Measurements from ENCODE around the gene DMRTA2.
"Not testable (repeated sequence)": the region's sequence is repeated elsewhere in the genome, so short reads cannot be mapped to it uniquely, and the experiment has no call there.

Gene DMRTA2

DNA sequence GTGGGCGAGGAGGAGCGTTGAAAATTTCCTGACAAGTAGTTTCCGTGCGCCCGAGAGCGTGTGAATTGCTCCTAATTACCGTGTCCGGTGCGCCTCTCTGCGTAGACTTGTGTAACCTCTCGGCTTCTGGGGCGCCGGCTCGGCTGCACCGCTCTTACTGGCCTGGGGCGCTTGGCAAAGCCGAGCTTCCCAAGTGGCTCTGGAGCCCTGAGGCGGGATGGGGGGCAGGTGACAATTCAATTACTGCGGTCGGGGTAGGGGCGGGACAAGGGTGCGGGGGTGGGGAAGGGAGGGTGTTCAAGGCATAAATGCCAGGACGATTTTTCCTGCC, 392 bp upstream of the DMRTA2 start:
- peak; percentile 92 for DNase-seq

DNA sequence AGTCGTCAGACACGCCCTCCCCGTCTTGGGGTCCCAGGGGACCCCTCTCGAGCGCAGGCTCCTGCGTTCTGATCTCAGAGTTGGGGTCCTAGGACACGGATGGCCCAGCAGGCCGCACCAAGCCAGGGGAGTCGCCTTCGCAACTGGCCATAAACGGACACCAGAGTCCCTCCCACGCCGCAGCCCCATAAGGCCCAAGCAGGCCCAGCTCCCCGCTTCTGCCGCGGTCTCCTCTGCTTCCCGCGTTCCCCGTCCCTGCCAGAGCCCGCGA, 633 bp downstream of the DMRTA2 start:
- DNase-seq = no peak

DNA sequence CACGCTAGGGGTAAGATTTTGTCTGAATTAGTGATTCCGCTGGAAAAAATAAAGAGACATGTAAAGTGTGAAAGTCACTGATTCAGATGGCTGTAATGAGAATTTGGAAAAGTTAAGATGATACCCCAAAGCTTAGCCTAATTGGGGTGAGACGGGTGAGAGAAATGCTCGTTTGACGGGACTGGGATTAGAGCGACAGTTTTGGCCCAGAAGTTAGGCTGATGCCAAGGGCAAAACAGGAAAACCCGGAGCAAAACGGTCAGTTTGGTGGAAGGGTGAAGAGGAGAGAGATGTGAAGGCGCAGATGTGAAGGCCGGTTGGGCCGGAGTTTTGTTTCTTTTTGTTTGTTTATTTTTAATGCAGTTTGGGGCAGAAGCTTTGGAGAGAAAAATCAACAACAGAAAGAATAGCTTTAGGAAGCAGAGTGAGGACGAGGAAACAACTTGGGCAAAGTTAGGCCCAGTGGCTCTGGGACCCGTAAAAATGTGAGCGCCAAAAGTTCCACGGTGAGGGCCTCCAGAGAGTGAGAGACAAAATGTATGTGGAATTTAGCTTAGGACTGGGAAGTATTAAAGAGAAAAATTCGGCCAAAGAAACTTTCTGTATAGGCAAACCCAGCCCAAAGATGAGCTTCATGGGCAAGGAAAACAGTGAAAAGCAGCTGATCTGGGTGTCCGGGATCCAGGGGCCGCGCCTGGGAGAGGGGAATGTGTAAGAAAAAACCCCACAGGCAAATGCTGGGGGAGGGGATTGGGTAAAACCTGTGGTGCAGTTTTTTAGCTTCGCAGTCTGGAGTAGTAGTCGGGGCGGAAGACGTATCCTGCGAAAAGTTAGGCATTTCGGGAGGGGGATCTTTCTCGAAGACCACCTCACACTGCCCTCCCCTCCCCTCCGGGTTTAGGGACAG, 1.2 kb downstream of the DMRTA2 start:
- peak; percentile 45 for DNase-seq

DNA sequence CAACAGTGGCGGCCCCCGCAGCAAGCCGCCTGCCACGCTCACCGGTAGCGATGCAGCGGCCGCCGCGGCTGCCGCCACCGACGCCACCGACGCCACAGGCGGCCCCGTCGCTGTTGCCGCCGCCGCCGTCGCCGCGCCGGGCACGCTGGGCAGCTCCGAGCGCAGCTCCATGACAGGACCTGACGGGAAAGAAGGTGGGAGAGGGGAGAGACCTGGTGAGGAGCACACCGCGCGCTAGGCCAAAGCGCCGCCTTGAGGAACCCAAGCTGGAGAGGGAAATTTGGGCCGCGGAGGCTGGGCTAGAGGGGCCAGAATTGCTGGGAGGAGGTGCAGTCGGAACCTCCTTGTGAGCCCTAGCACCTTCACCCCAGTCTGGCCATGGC, 1.9 kb downstream of the DMRTA2 start:
- DNase-seq = no peak

DNA sequence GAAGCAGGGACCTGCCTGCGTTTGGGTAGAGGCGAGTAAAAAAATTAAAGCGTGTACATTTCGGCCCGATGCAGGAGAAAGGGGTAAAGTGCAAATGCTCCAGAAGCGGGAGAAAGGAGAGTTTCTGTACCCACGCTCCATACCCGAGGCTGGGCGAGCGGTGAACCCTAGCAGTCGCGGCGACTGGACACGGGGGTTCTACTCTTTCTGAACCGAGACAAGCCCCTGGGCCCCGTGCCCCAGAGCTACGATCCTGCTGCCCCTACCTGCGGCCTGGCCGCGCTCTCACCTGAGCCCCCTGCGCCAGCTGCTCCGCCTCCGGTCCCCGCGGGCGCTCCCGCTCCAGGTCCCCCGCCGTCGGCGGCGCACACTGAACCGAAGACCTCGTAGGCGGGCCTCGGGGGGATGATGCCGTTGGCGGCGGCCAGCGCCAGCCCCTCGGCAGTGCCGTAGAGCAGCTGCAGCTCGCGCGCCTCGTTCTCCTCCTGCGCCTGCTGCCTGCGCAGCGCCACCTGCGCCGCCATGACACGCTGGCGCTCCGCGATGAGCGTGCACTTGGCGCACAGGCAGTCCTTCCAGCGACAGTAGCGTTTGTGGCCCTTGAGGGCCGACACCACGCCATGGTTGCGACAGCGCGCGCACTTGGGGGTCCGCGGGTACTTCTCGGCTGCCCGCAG, 2.4 kb downstream of the DMRTA2 start:
- peak; percentile 84 for DNase-seq

DNA sequence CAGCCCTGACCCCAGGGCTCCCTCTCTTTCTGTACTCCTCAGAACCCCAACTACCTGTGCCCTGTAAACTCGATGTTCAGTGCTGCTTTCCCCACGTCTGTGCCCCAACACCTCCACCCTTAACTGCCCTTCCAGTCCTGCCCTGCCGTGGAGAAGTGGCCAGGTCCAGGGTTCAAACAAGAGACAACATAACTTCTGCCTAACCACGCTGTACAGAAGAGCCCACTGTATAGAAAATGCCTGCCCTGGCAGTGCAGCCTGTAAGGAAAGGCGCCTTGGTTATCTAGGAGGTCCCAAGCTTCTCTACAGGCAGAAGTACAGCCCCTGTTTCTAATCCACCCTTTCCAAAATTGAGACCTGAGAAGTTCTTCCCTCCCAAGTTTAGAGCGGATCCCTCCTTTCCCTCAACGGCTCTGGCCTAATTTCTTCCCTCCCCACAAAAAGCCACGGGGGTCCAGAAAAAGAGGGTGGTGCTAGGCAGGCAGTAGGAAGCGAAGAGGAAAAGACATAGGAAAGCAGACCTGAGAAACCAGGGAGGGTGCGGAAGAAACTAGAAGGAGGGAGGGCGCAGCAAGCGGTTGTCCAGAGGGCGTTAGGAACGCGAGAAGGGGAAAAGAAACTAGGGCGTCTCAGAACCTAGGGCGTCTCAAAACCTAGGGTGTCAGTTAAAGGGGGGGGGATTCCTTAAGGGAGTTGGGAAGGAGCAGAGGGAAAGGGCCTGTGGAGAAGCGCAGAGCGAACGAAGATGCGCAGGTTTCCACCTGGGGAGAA, 3.2 kb downstream of the DMRTA2 start:
- DNase-seq = peak; percentile 53

DNA sequence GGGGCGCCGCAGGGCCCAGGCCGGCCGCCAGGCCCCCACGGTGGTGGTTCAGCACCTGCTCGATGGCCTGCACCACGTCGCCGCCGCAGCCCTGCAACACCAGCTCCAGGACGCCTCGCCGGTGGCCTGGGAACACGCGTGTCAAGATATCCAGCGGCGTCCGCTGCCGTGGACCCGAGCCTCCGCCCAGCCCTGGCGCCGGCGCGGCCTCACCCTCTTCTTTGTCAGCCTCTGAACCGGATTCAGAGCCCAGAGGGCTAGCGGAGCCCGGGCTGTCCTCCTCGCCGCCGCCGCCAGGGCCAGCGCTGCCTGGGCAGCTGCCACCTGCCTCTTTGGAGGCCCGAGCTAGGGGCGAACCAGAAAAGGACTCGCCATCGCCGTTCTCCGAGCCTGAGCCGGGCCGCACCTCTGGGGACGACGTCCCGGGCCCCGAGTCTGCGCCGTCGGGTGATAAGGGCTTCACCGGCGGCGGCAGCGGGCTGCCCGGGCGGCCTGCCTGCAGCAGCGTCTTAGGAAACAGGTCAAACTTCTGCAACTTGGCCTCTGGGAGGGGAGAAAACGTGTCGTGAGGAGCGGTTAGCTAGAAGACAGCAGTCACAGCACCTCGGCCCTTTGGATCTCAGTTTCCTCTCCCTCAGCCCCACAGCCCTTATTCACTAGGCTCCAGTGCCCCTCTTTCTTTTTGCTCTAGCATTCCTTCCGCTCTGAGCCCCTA, 3.9 kb downstream of the DMRTA2 start:
- peak; percentile 89 for DNase-seq

DNA sequence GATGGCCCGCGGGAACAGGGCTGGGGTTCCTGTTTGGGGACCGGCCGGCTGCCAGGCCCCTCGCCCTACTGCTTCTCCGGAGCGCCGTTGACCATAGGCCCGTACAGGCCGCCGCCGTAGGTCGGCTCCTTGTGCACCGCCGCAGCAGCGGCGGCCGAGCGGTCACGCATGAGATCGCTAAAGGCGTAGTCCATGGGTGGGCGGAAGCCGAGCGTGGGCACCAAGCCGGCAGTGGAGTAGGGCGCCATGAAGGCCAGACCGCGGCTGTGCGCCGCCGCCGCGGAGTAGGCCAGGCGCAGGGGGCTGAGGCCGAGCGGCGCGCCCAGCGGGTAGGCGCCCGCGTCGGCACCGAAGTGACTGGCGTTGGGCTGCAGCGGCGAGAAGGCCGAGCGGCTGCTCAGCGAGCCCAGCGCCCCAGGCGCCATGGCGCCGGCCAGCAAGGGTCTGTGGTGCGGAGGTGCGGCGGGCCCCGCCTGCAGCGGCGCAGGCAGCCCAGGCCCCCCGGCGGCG, 4.6 kb downstream of the DMRTA2 start:
- peak; percentile 76 for DNase-seq

DNA sequence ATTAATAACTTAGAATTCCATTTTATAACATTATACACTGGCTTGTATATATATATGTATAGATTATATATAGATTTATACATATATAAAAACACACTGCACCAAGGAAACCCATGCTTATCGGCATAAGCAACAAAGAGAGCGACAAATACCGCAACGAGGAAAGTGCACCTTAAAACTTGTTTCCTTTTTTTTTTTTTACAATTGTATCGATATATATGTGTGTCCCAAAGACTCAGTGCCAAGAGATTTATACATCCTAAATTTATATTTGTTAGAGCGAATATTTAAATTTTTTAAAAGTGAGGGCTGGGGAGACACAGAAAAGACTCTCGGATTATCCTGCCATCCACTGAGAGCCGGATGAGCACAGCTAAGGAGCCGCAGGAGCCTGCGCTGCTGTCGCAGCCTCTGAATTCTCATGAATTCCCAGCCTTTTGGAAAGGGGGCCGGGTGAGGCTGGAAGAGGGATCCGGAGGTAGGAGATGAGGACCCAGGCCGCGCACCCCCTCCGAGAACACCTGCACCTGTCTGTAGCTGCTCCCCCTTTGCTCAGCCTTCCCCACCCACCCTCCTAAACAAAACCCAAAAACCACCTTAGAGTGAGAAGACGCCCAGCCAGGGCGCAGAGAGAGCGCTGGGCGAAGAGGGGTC, 5.2 kb downstream of the DMRTA2 start:
- peak; percentile 59 for DNase-seq

DNA sequence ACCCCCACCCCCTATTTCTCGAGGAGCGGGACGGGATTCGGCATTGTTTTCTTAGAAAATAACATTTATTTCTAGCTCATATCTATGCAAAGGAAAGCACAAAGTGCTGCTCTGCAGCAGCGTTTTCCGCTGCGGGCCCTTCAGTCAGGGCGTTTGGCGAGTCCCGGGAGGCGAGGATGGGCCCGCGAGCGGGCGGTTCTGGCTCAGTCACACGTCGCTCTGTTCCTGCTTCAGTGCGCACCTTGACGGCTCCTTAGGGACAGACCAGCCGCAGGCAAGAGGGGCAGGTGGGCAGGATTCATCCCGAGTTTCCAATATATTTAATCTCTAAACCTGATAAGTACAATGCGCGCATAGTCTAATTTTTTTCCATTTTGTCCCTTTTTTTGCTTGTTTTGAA, 5.7 kb downstream of the DMRTA2 start:
- DNase-seq = peak; percentile 55

DNA sequence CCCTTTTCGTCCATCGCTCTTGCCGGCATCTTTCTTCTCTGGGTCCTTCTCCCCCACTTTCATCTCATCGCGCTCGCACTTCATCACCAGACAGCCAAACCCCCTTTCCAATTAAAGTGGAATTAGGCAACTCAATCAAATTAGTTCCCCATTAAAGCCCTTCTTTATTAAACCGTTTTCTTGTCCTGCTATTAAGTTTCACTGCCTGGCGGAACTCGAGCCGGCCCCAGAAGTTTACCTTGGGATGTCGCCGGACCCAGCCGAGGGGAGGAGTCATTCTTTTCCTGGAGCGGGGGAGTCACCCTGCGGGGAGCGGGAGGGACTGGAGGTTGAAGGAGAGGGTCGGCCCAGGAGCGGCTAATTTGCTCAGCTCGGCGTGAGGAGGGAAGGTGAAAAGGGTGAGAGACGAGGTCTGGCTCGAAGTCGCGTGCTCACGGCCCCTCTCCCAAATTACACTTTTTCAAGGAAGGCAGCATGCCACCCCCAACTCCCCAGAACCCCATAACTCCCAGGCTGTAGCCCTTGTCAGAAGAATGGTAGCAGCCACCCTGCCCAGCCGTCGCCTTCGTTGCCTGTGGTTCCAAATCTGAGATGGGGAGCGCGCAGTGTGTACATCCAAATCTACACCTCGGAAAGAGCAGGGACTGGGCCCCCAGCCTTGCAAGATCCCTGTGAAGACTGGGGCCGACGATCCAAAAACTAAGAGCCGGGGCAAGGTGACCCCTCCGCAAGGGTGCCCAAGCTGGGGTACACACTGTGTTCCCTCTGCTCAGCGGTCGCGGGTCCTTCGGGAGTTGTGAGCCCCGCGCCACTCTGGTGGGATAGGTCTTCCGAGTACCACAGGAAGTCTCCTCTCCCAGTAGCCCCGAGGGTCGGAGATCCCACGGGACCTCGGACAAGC, 6.4 kb downstream of the DMRTA2 start:
- DNase-seq = peak; percentile 41

DNA sequence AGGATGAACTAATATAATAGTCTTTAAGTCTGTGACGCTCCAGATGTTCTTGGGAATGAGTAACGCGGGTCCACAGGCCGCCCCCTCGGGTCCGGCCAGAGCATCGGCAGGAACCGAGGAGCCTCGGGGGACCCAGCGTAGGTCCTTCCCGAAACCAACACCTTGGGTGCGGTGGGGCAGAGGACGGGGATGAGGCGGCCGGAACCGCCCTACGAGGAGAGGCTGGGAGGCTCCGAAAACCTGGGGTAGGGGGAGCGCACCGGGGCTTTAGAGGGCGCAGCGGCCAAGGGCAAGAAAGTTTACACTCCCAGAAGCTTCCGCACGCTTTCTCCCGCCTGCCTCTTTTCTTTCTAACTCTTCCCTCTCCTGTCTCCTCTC, 7.1 kb downstream of the DMRTA2 start:
- peak; percentile 46 for DNase-seq

DNA sequence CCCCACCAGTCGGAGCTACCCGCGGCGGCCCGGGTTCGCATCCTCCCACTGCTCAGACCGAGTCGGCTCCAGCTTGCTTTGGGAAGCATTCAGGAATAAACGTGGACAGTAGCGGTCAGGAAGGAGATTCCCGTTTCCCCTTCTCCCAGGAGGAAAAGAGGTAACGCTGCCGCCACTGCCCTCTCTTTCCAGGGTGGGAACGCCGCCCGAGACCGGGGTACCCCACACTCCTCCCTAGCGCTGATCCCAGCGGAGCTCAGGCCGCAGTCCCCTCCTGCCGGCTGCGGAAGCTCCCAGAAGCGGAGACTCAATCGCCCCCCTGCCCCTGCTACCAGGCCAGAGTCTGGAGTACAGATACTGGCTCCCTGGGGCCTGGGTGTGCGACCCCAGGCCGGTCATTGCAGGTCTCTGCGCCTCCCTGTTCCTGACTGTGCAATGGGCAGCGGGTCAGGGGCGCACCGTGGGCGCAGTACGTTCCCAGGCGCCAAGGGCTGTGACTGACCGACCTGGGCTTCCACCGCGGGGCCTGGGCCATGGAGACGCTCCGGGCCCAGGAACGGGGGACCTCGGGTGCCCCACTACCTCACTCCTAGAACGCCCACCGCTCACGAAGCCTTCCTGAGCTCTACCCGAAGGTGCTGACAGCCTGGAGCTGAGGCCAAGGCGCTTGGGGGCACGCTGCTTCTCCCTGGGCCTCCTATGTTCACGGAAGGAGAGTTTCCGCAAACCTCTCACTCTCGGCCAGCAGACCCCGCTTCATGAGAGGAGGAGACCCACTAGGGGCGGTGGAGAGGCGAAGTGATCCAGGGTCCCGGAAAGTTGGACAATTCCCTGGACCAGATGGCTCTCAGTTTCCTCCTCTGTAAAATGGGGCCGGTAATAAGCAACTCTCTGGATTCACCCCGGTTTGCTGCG, 7.8 kb downstream of the DMRTA2 start:
- DNase-seq = peak; percentile 43

DNA sequence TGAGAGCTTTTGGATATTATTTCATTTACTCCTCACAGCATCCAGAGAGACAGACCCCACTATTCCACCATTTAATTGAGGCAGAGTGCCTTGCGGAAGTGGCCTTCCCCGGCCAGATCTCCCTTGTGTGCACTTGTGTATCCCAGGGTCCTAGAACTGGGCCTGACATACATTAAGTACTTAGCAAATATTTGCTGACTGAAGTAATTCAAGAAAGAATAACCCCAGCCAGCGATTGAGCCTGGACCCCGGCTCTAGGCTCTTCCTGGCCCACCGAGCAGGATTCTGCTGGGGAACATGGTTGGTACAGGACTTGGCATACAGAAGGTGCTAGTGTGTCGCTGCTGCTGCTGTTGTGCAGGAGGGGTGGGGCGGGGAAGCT, 8.4 kb downstream of the DMRTA2 start:
- no peak for DNase-seq

DNA sequence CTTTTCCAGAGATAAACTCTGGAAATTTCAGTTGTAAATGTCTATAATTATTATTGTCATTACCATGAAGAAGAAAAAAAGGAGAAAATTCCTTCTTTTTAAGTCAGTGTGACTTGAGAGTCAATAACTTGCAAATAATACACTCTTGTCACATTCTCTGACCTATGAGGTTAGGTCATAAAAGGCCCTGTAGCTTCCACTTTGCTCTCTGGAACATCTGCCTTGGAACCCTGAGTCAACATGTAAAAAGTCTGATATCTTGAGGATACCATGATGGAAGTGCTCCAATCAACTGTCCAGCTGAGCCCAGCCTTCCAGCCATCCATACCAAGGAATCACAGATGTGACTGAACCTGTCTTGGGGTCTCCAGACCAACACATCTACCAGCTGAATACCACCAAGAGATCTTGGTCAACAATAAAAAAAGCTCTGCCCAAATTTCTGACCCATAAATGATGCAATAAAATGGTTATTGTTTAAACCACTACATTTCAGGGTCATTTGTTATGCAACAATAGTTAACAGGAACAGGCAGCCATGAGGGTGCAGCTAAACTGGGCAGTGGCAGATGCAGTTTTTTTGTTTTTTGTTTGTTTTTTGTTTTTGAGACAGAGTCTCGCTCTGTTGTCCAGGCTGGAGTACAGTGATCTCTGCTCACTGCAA, 10.3 kb downstream of the DMRTA2 start:
- DNase-seq = no peak

DNA sequence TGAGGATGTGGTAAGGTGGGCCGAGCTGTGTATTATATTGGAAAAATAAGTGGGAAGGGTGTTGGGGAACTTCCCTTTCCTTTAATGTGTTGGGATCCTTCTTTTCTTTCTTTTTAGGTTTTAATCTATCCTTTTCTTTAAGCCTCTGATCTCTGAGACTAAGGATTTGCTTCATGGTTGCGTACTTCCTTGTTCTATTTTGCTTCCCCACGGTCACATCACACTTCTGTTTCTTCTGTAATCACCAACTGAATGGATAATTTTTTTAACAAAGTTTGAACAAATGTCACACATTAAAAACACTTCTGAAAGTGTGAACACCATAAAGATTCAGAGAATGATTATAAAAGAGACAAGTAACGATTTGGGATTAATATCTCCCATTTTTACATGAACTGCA, 17.4 kb downstream of the DMRTA2 start:
- no peak for DNase-seq

DNA sequence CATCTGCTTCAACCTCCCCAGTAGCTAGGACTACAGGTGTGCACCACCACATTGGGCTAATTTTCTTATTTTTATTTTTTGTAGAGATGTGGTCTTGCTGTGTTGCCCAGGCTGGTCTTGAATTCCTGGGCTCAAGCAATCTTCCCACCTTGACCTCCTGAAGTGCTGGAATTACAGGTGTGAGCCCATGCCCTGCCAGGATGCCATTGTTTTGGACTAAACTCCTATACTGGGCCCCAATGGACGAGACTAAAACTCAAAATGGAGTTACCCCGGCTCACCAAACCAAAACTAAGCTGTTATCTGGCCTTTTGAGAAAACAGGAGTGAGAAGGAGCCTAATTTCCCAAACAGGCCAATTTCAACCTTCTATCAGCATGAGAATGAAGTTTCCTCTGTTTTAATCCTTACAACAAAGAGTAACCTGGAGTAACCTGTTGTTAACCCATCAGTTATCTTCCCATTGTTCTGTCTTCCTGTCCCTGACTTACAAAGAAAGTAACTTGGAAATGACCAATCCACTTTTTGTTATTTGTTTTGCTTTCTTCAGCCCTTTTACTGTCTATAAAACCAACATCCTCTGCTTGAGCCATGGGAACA, 29.6 kb downstream of the DMRTA2 start:
- no peak for DNase-seq

DNA sequence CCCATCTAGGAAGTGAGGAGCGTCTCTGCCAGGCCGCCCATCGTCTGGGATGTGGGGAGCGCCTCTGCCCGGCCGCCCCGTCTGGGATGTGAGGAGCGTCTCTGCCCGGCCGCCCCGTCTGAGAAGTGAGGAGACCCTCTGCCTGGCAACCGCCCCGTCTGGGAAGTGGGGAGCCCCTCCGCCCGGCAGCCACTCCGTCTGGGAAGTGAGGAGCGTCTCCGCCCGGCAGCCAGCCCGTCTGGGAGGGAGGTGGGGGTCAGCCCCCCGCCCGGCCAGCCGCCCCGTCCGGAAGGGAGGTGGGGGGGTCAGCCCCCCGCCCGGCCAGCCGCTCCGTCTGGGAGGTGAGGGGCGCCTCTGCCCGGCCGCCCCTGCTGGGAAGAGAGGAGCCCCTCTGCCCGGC, 41.7 kb downstream of the DMRTA2 start:
- not testable (repeated sequence) for DNase-seq

DNA sequence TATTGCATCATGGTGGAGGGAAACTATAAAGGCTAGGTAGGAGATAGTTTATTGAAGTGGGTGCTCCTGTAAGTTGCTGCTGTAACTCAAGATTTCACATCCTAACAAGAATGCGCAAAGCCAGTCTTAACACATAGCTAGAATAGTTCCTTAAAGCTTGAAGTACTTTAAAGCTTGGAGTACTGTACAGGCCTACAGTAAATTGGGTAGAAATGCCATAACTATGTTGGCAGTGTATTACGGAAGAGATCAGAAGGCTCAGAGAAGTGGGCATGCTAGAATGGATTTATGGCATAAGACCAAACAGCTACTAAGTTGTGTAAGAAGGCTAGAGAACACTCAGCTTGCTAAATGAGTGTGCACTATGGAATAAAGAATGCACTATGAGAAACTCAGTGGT, 44.5 kb downstream of the DMRTA2 start:
- no peak for DNase-seq

Measured in DMS53 (cell line).